Uterus (tissue), 4 donors: ENCODE measurements around the gene GALNT18. TPM values are rescaled to one million over a fixed set of nuclear protein-coding genes. Genes with fewer than 3 reads are reported as not detected.

ENCODE experiments used
- DNase-seq, 2 donors: peaks; one replicate each; pipeline ENCODE4 v3.0.0-alpha.2; 2019 to 2020
- H3K27ac ChIP-seq, 2 donors: fragments of 200-600 bp; sonication (generic); 1 replicate in 1 of 2; 2 replicates in 1 of 2; pipeline ENCODE4 v1.5.1; 2016 to 2018
- H3K27me3 ChIP-seq, 2 donors: fragments of 200-600 bp; sonication (generic); one replicate each; pipeline ENCODE4 v1.5.1; 2018 to 2019; ENCODE audit warnings: control low read depth in 1 of 2
- H3K36me3 ChIP-seq, 2 donors: fragments of 200-600 bp; sonication (generic); one replicate each; pipeline ENCODE4 v1.5.1; 2019; ENCODE audit warnings: control low read depth in 1 of 2
- H3K4me1 ChIP-seq, 2 donors: fragments of 200-600 bp; sonication (generic); one replicate each; pipeline ENCODE4 v1.5.1; 2018 to 2019; ENCODE audit warnings: control low read depth in 1 of 2
- H3K4me3 ChIP-seq, 2 donors: fragments of 200-600 bp; sonication (generic); 1 replicate in 1 of 2; 2 replicates in 1 of 2; pipeline ENCODE4 v1.5.1; 2018 to 2019; ENCODE audit warnings: mild to moderate bottlenecking in 1 of 2
- H3K9me3 ChIP-seq, 2 donors: fragments of 200-600 bp; sonication (generic); one replicate each; pipeline ENCODE4 v1.5.1; 2019; ENCODE audit warnings: control low read depth in 1 of 2
- POLR2A ChIP-seq, 2 donors: fragments of 450-650 bp; IDR thresholded peaks; one replicate each; pipeline ENCODE4 v1.6.1; 2016; ENCODE audit warnings: antibody characterized with exemption in 2 of 2, mild to moderate bottlenecking in 1 of 2, moderate library complexity in 1 of 2
- intact Hi-C: fragments of 100-400 bp; cut with DNase I; formaldehyde crosslinking; loops from one replicate; pipeline ENCODE4 v1.15.1; 2023; ENCODE audit warnings: low total_unique reads
- total RNA-seq, 4 donors: library from RNA; depleted of rRNA in 3 of 4; stranded (reverse); fragments of >200 nt in 3 of 4; gene quantifications; one replicate each; pipeline versions ENCODE4 v1.1.0 to v1.2.4, GENCODE V29; 2014 to 2023
- TF ChIP-seq, protein P1 (sequence below), 4 experiments: fragments of 200-600 bp in 2 of 4; fragments of 450-650 bp in 2 of 4; sonication (generic) in 2 of 4; IDR thresholded peaks; one replicate each; pipeline ENCODE4 v1.5.1; 2016 to 2019; ENCODE audit warnings: antibody characterized with exemption in 4 of 4, mild to moderate bottlenecking in 2 of 4, moderate library complexity in 1 of 4
- donor health status: DM: yes; HTN: yes; CAD: no.

Gene GALNT18
- total RNA-seq, 4 donors from 2014 or later: 21.4 to 35.1 (median 27.3) TPM

- no peak for DNase-seq
- no peak for TF ChIP-seq POLR2A (IDR thresholded peaks at IDR 0.05)
- TF ChIP-seq, protein P1, sequence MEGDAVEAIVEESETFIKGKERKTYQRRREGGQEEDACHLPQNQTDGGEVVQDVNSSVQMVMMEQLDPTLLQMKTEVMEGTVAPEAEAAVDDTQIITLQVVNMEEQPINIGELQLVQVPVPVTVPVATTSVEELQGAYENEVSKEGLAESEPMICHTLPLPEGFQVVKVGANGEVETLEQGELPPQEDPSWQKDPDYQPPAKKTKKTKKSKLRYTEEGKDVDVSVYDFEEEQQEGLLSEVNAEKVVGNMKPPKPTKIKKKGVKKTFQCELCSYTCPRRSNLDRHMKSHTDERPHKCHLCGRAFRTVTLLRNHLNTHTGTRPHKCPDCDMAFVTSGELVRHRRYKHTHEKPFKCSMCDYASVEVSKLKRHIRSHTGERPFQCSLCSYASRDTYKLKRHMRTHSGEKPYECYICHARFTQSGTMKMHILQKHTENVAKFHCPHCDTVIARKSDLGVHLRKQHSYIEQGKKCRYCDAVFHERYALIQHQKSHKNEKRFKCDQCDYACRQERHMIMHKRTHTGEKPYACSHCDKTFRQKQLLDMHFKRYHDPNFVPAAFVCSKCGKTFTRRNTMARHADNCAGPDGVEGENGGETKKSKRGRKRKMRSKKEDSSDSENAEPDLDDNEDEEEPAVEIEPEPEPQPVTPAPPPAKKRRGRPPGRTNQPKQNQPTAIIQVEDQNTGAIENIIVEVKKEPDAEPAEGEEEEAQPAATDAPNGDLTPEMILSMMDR (IDR thresholded peaks at IDR 0.05): no peak
- intact Hi-C loops: no loop called here
- Histone ChIP-seq H3K9me3 (no peaks in the 10 kb centered on the region), H3K4me3 (no peak overlapping the region), H3K27me3 (no peaks in the 10 kb centered on the region), H3K27ac (no peak overlapping the region), H3K4me1 (no peaks in the 10 kb centered on the region), H3K36me3 (no peaks in the 10 kb centered on the region)
Observed at GRCh38 chr11:11381471-11382105, 240.2 kb downstream of the GALNT18 start.

- H3K36me3 ChIP-seq: no peaks in the 10 kb centered on the region
- intact Hi-C loops: no loop called here
- DNase-seq: no peak
- no peaks in the 10 kb centered on the region for H3K27me3 ChIP-seq
- no peak for TF ChIP-seq POLR2A (IDR thresholded peaks at IDR 0.05)
- TF ChIP-seq, protein P1 (IDR thresholded peaks at IDR 0.05): no peak
- H3K4me1 ChIP-seq: no peaks in the 10 kb centered on the region
- no peak overlapping the region for H3K27ac ChIP-seq
- H3K9me3 ChIP-seq: no peaks in the 10 kb centered on the region
- no peak overlapping the region for H3K4me3 ChIP-seq
Observed at GRCh38 chr11:11380883-11381282, 240.9 kb downstream of the GALNT18 start.

DNA sequence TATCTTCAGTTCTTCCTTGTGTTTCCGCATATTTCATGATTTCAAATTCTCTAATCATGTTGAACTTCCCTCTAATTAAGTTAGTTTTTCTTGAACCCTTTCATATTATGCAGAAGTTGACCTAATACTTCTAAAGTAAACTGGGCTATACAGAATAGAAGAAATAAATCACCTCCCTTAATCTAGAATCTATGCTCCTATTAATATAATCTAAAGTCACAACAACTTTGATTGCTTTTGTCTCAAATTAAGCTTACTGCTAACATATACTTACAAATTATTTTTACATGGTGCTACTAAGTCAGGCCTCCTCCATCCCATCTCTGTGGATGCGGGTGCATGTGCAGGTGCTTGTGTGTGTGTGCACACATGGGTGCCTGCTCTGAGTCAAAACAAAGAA, 241.5 kb downstream of the GALNT18 start:
- Histone ChIP-seq H3K27ac (no peak overlapping the region), H3K9me3 (no peaks in the 10 kb centered on the region), H3K4me3 (no peak overlapping the region), H3K27me3 (no peaks in the 10 kb centered on the region), H3K4me1 (no peaks in the 10 kb centered on the region), H3K36me3 (no peaks in the 10 kb centered on the region)
- TF ChIP-seq POLR2A (IDR thresholded peaks at IDR 0.05): no peak
- no peak for DNase-seq
- intact Hi-C loops: no loop called here

DNA sequence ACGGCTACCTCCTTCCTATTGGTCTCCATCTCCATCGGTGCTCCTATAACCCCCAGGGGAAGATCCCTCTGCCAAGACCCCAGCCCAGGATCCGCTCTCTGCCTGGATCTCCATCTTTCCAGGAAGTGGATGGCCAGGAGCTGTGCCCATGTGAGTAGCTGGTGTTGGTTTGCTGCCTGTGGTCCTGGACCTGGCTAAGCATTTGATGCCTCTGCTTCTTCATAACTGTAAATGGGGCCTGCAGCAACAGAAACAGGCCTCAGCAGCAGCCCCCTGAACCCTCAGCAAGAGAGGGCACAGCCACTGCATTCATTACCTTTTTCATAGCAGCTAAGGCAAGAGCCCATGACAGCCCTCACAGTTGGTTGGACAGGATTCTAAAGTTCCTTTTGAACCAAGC, 242.1 kb downstream of the GALNT18 start:
- H3K27ac ChIP-seq: no peak overlapping the region
- no peaks in the 10 kb centered on the region for H3K9me3 ChIP-seq
- H3K27me3 ChIP-seq: no peaks in the 10 kb centered on the region
- no peaks in the 10 kb centered on the region for H3K4me1 ChIP-seq
- H3K36me3 ChIP-seq: no peaks in the 10 kb centered on the region
- intact Hi-C loops: no loop called here
- H3K4me3 ChIP-seq: no peak overlapping the region
- TF ChIP-seq, protein P1 (IDR thresholded peaks at IDR 0.05): no peak
- no peak for TF ChIP-seq POLR2A (IDR thresholded peaks at IDR 0.05)
- no peak for DNase-seq

- no peak for DNase-seq
- Histone ChIP-seq H3K9me3 (no peaks in the 10 kb centered on the region), H3K27me3 (no peaks in the 10 kb centered on the region), H3K27ac (no peak overlapping the region), H3K4me3 (no peak overlapping the region), H3K4me1 (no peaks in the 10 kb centered on the region), H3K36me3 (no peaks in the 10 kb centered on the region)
- TF ChIP-seq POLR2A (IDR thresholded peaks at IDR 0.05): no peak
- TF ChIP-seq, protein P1 (IDR thresholded peaks at IDR 0.05): no peak
- intact Hi-C loops: no loop called here
Observed at GRCh38 chr11:11378184-11378940, 243.4 kb downstream of the GALNT18 start.
